Body of pancreas (tissue), 4 donors: ENCODE results near the gene AKR1D1. TPM values are rescaled to one million over a fixed set of nuclear protein-coding genes. Genes with fewer than 3 reads are reported as not detected.

Experiments used
- ATAC-seq: fragments of 150-250 bp; one replicate; pipeline ENCODE4 v1.9.1; 2016
- DNase-seq, 4 donors: peaks; one replicate each; pipeline ENCODE4 v3.0.0-alpha.2; 2019
- H3K27ac ChIP-seq, 4 donors: fragments of 200-600 bp; sonication (generic); 1 replicate in 3 of 4; 2 replicates in 1 of 4; pipeline versions ENCODE4 v1.5.1 to v1.6.1; 2016 to 2019; ENCODE audit warnings: mild to moderate bottlenecking in 1 of 4, mixed read lengths in 1 of 4, moderate library complexity in 1 of 4
- H3K27me3 ChIP-seq, 2 donors: fragments of 200-600 bp; sonication (generic); one replicate each; pipeline ENCODE4 v1.6.0; 2016; ENCODE audit warnings: mild to moderate bottlenecking in 1 of 2
- H3K36me3 ChIP-seq, 2 donors: fragments of 200-600 bp; sonication (generic); replicated peaks in 1 of 2; 2 replicates each; pipeline ENCODE4 v1.5.1; 2016; ENCODE audit warnings: low read depth in 2 of 2; ENCODE audit not compliant: insufficient read depth in 1 of 2
- H3K4me1 ChIP-seq: fragments of 200-600 bp; sonication (generic); one replicate; pipeline ENCODE4 v1.6.0; 2016
- H3K4me3 ChIP-seq, 2 donors: fragments of 200-600 bp; sonication (generic); 1 replicate in 1 of 2; 2 replicates in 1 of 2; pipeline ENCODE4 v1.5.1; 2016 to 2019
- H3K9me3 ChIP-seq, 3 donors: fragments of 200-600 bp; sonication (generic); 1 replicate in 2 of 3; 2 replicates in 1 of 3; pipeline ENCODE4 v1.5.1; 2016
- CTCF ChIP-seq, 7 experiments: fragments of 450-650 bp in 4 of 7; fragments of 200-600 bp in 3 of 7; sonication (generic) in 3 of 7; IDR thresholded peaks; one replicate each; pipeline ENCODE4 v1.5.1; 2016 to 2019; ENCODE audit warnings: antibody characterized with exemption in 7 of 7
- POLR2A ChIP-seq, 3 donors: fragments of 450-650 bp; IDR thresholded peaks; one replicate each; pipeline ENCODE4 v1.6.1; 2016; ENCODE audit warnings: antibody characterized with exemption in 3 of 3, mild to moderate bottlenecking in 2 of 3
- WGBS, 2 donors: methylation state at CpG; one replicate each; pipeline ENCODE4 v1.1.5; 2017; 5-methylcytosine and 5-hydroxymethylcytosine counted together
- intact Hi-C: fragments of 100-400 bp; cut with DNase I; formaldehyde crosslinking; loops from one replicate; pipeline ENCODE4 v1.15.1; 2023
- total RNA-seq, 2 donors: library from RNA; depleted of rRNA; stranded (reverse); fragments of >200 nt; gene quantifications; one replicate each; pipeline ENCODE4 v1.1.0, GENCODE V29; 2016

Gene AKR1D1
- total RNA-seq, 2 donors from 2014 or later, result not detected

- Histone ChIP-seq H3K4me1 (no peaks in the 10 kb centered on the region), H3K27ac (no peak overlapping the region), H3K36me3 (no peaks in the 10 kb centered on the region), H3K4me3 (no peak overlapping the region), H3K9me3 (no peaks in the 10 kb centered on the region), H3K27me3 (no peaks in the 10 kb centered on the region)
- ATAC-seq, result no peak
- WGBS, 2 donors, result 60 to 64% methylated on average over 4 of the region's 4 CpGs
- intact Hi-C loops, result no loop called here
- no peak for DNase-seq
- no peak for TF ChIP-seq POLR2A (IDR thresholded peaks at IDR 0.05)
Measured at GRCh38 chr7:138151731-138152577, 75.7 kb downstream of the AKR1D1 start.

GRCh38 chr7:138154661-138155060, 78.4 kb downstream of the AKR1D1 start:
- Histone ChIP-seq H3K4me1 (no peaks in the 10 kb centered on the region), H3K4me3 (no peak overlapping the region), H3K9me3 (no peaks in the 10 kb centered on the region), H3K36me3 (no peaks in the 10 kb centered on the region), H3K27me3 (no peaks in the 10 kb centered on the region), H3K27ac (no peak overlapping the region)
- DNase-seq (no peak), ATAC-seq (no peak)
- 88 to 92% methylated on average over 3 of the region's 3 CpGs for WGBS, 2 donors
- TF ChIP-seq CTCF (IDR thresholded peaks at IDR 0.05) (no peak), POLR2A (IDR thresholded peaks at IDR 0.05) (no peak)
- intact Hi-C loops, result no loop called here

- ATAC-seq (no peak), DNase-seq (no peak)
- 73 to 82% methylated on average over 4 of the region's 4 CpGs for WGBS, 2 donors
- H3K27me3 ChIP-seq, result no peaks in the 10 kb centered on the region
- H3K36me3 ChIP-seq, result no peaks in the 10 kb centered on the region
- H3K27ac ChIP-seq, result no peak overlapping the region
- H3K9me3 ChIP-seq, result no peaks in the 10 kb centered on the region
- no peak overlapping the region for H3K4me3 ChIP-seq
- TF ChIP-seq CTCF (IDR thresholded peaks at IDR 0.05), result no peak
- TF ChIP-seq POLR2A (IDR thresholded peaks at IDR 0.05), result no peak
- H3K4me1 ChIP-seq, result no peaks in the 10 kb centered on the region
- intact Hi-C loops, result no loop called here
Measured at GRCh38 chr7:138157702-138158101, 81.4 kb downstream of the AKR1D1 start.

GRCh38 chr7:138158739-138159528, 82.7 kb downstream of the AKR1D1 start:
- intact Hi-C loops, result no loop called here
- H3K9me3 ChIP-seq, result peaks cover 0 to under 1% (median 0%) of the 10 kb centered on the region in 3 donors
- H3K36me3 ChIP-seq, result no peaks in the 10 kb centered on the region
- WGBS, 2 donors, result 77 to 83% methylated on average over 6 of the region's 6 CpGs
- H3K27ac ChIP-seq, result no peak overlapping the region
- ATAC-seq (no peak), DNase-seq (no peak)
- no peaks in the 10 kb centered on the region for H3K4me1 ChIP-seq
- H3K4me3 ChIP-seq, result no peak overlapping the region
- no peaks in the 10 kb centered on the region for H3K27me3 ChIP-seq
- TF ChIP-seq CTCF (IDR thresholded peaks at IDR 0.05) (no peak), POLR2A (IDR thresholded peaks at IDR 0.05) (no peak)

- peak; percentile 95 for ATAC-seq
- H3K27me3 ChIP-seq, result no peaks in the 10 kb centered on the region
- intact Hi-C loops, result loop anchor here (5.0 kb wide), 1 partner anchor 581 kb away; no protein-coding TSS in a partner anchor
Measured at GRCh38 chr7:138161600-138162081, 85.4 kb downstream of the AKR1D1 start.

More at GRCh38 chr7:138161600-138162081, 85.4 kb downstream of the AKR1D1 start:
- TF ChIP-seq POLR2A (IDR thresholded peaks at IDR 0.05), result no peak
- TF ChIP-seq CTCF (IDR thresholded peaks at IDR 0.05), result peak; percentile 18 to 83 (median 77)
- peak; percentile 87 to 96 (median 94) for DNase-seq
- WGBS, 2 donors, result 14 to 31% methylated on average over 4 of the region's 4 CpGs
- Histone ChIP-seq H3K9me3 (peaks cover 0 to 10% (median 0%) of the 10 kb centered on the region in 3 donors), H3K27ac (no peak overlapping the region), H3K4me3 (no peak overlapping the region), H3K36me3 (no peaks in the 10 kb centered on the region), H3K4me1 (no peaks in the 10 kb centered on the region)
